K562 (cell line): ENCODE data around the gene RASSF3. TPM values are rescaled to one million over a fixed set of nuclear protein-coding genes. Genes with fewer than 3 reads are reported as not detected.

Experiments used
- BRD4 ChIP-seq: fragments of 200-600 bp; sonication (generic); IDR thresholded peaks from 2 replicates; pipeline ENCODE4 v1.6.1; 2017; ENCODE audit warnings: inconsistent platforms
- FOSL1 ChIP-seq: fragments of 200-800 bp; sonication (Bioruptor generic); conservative IDR thresholded peaks from 2 replicates; pipeline ENCODE4 v1.6.1; 2016; ENCODE audit warnings: missing genetic modification characterization, missing compliant biosample characterization
- ILK ChIP-seq: fragments of 450-650 bp; IDR thresholded peaks from 2 replicates; pipeline ENCODE4 v1.6.1; 2016; ENCODE audit warnings: missing genetic modification characterization, low read depth, mild to moderate bottlenecking, missing compliant biosample characterization, moderate library complexity, borderline replicate concordance
- NBN ChIP-seq: fragments of 450-650 bp; IDR thresholded peaks from 2 replicates; pipeline ENCODE4 v1.6.1; 2016; ENCODE audit warnings: low read depth, mild to moderate bottlenecking
- POLR2AphosphoS2 ChIP-seq: IDR thresholded peaks from 2 replicates; pipeline ENCODE4 v1.6.1; 2012; ENCODE audit warnings: low read length, improper control_type of control experiment
- PTRF ChIP-seq: fragments of 450-650 bp; IDR thresholded peaks from 2 replicates; pipeline ENCODE4 v1.6.1; 2016; ENCODE audit warnings: mild to moderate bottlenecking, missing genetic modification characterization, missing compliant biosample characterization
- SLC30A9 ChIP-seq: fragments of 250-450 bp; sonication (Bioruptor Pico); IDR thresholded peaks from 2 replicates; pipeline ENCODE4 v1.8.0; 2022; ENCODE audit warnings: mild to moderate bottlenecking, moderate library complexity
- ZNF165 ChIP-seq: fragments of 250-450 bp; sonication (Bioruptor Pico); IDR thresholded peaks from 2 replicates; pipeline ENCODE4 v1.4.0; 2020; ENCODE audit warnings: borderline replicate concordance
- ZNF384 ChIP-seq: IDR thresholded peaks from 2 replicates; pipeline ENCODE4 v1.6.1; 2012; ENCODE audit warnings: low read depth, low read length, improper control_type of control experiment
- ZNF707 ChIP-seq: fragments of 250-450 bp; sonication (Bioruptor Pico); conservative IDR thresholded peaks from 2 replicates; pipeline ENCODE4 v1.8.0; 2022; ENCODE audit warnings: inconsistent platforms, mild to moderate bottlenecking, moderate library complexity
- ZNF764 ChIP-seq: fragments of 250-450 bp; sonication (Bioruptor Pico); IDR thresholded peaks from 2 replicates; pipeline ENCODE4 v1.4.0; 2020; ENCODE audit warnings: low read depth, mild to moderate bottlenecking, moderate library complexity
- polyA plus RNA-seq, 8 experiments: library from polyadenylated mRNA; depleted of rRNA in 4 of 8; stranded (reverse) in 5 of 8; unstranded in 3 of 8; fragments of >200 nt; fragmentation: Nextera tagmentation in 2 of 8; fragmentation: Illumina TruSeq in 1 of 8; extraction: Ambion mirVana in 2 of 8; extraction: Trizol in 1 of 8; gene quantifications; 2 replicates each; pipeline versions ENCODE4 v1.2.1 to v1.2.3, GENCODE V29; 2011 to 2014; ENCODE audit warnings: inconsistent platforms in 1 of 8, missing spikeins in 1 of 8
- total RNA-seq, 7 experiments: library from RNA; depleted of rRNA in 6 of 7; stranded (reverse); fragments of >200 nt in 6 of 7; fragmentation: Illumina TruSeq in 2 of 7; extraction: Trizol in 2 of 7; gene quantifications; 2 replicates each; pipeline versions ENCODE4 v1.2.1 to v1.2.3, GENCODE V29; 2011 to 2021; ENCODE audit warnings: low replicate concordance in 1 of 7
- TF ChIP-seq, protein P1 (sequence below): fragments of 150-350 bp; IDR thresholded peaks from 2 replicates; pipeline ENCODE4 v1.6.1; 2014; ENCODE audit warnings: low read depth, mild to moderate bottlenecking, low read length, borderline replicate concordance
- TF ChIP-seq, protein P2 (sequence below): fragments of 200-800 bp; sonication (Bioruptor generic); IDR thresholded peaks from 2 replicates; pipeline ENCODE4 v1.6.1; 2017; ENCODE audit warnings: missing genetic modification characterization, missing compliant biosample characterization
- TF ChIP-seq, protein P3 (sequence below), 3 experiments: fragments of 200-800 bp in 1 of 3; sonication (Bioruptor generic) in 1 of 3; sonication (generic) in 1 of 3; formaldehyde crosslinking in 1 of 3; IDR thresholded peaks; 2 replicates each; pipeline versions ENCODE4 v1.6.1 to v1.8.0; 2016 to 2022; ENCODE audit warnings: mild to moderate bottlenecking in 2 of 3, missing compliant biosample characterization in 2 of 3, missing genetic modification characterization in 2 of 3, missing genetic modification reagents in 1 of 3

The RASSF3 gene
- total and polyA plus RNA-seq, 9 of the 15 experiments (the other 6 are each of a cell fraction or from before 2014, with no cell fraction given) = 3.7 to 39.2 (median 20.2) TPM

DNA sequence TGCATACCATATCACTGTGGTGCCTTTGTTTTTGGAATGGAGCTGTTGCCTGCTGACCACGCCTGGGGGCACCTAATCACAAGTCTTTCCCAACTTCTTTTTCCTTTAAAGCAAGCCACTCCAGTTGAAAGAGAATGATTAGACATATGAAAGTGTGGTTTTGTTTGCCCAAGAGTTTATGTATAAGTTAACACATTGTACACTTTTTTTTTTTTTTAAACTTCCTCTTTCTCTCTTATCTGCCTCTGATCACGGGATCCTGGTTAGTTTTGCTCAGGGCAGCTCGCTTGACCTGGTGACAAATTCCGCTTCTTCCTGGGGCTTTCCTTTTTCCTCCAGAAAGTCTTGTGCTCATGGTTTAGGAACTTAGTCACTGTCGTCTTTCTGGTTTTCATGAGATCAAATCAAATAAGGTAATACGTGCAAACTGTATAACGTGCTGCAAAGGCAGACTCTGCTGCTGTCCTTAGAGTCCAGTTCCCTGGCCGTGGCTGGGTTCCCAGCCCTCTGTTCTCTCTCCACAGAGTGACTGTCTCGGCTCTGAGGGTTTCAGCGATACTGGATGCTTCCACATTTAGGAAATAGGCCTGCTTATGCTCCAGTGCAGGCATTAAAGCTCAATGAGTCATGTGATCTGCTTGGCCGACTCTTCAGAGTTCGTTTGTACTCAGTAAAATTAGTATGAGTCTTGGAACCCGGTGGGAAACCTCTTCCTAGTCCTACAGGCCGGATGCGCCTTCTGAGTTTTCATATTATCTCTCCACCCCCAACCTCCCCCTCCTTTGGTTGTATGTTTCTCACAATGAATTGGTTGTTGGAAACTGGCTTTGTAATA is 15.2 kb downstream of the RASSF3 start (continued):
- TF ChIP-seq, protein P1, sequence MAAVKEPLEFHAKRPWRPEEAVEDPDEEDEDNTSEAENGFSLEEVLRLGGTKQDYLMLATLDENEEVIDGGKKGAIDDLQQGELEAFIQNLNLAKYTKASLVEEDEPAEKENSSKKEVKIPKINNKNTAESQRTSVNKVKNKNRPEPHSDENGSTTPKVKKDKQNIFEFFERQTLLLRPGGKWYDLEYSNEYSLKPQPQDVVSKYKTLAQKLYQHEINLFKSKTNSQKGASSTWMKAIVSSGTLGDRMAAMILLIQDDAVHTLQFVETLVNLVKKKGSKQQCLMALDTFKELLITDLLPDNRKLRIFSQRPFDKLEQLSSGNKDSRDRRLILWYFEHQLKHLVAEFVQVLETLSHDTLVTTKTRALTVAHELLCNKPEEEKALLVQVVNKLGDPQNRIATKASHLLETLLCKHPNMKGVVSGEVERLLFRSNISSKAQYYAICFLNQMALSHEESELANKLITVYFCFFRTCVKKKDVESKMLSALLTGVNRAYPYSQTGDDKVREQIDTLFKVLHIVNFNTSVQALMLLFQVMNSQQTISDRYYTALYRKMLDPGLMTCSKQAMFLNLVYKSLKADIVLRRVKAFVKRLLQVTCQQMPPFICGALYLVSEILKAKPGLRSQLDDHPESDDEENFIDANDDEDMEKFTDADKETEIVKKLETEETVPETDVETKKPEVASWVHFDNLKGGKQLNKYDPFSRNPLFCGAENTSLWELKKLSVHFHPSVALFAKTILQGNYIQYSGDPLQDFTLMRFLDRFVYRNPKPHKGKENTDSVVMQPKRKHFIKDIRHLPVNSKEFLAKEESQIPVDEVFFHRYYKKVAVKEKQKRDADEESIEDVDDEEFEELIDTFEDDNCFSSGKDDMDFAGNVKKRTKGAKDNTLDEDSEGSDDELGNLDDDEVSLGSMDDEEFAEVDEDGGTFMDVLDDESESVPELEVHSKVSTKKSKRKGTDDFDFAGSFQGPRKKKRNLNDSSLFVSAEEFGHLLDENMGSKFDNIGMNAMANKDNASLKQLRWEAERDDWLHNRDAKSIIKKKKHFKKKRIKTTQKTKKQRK = no peak
- TF ChIP-seq PTRF (tag) (no peak), ZNF764 (CRISPR knock-in tag) (no peak), ZNF707 (CRISPR knock-in tag) (no peak), ILK (no peak), ZNF165 (CRISPR knock-in tag) (no peak), ZNF384 (peak; percentile 96), NBN (peak; percentile 83; the same call in 1 of the 2 replicates), POLR2AphosphoS2 (no peak), BRD4 (peak; percentile 81), FOSL1 (peak; percentile 87), SLC30A9 (CRISPR knock-in tag) (no peak)
- TF ChIP-seq, protein P2, sequence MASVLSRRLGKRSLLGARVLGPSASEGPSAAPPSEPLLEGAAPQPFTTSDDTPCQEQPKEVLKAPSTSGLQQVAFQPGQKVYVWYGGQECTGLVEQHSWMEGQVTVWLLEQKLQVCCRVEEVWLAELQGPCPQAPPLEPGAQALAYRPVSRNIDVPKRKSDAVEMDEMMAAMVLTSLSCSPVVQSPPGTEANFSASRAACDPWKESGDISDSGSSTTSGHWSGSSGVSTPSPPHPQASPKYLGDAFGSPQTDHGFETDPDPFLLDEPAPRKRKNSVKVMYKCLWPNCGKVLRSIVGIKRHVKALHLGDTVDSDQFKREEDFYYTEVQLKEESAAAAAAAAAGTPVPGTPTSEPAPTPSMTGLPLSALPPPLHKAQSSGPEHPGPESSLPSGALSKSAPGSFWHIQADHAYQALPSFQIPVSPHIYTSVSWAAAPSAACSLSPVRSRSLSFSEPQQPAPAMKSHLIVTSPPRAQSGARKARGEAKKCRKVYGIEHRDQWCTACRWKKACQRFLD (CRISPR knock-in tag) = peak; percentile 64; the same call in 1 of the 2 replicates
- TF ChIP-seq, protein P3, sequence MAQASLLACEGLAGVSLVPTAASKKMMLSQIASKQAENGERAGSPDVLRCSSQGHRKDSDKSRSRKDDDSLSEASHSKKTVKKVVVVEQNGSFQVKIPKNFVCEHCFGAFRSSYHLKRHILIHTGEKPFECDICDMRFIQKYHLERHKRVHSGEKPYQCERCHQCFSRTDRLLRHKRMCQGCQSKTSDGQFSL (CRISPR knock-in tag; IDR thresholded peaks at IDR 0.05) = no peak
- TF ChIP-seq, protein P3 (tag; IDR thresholded peaks at IDR 0.05) = no peak; a peak in 1 of 4 replicates
